Caco-2 (cell line): ENCODE measurements around the gene NSF. TPM values are rescaled to one million over a fixed set of nuclear protein-coding genes. Genes with fewer than 3 reads are reported as not detected.

Source experiments
- BruUV-seq: library from RNA; stranded (reverse); fragments of 400-500 nt; replicated peaks from 2 replicates; lab custom pipeline; 2021; lab: Mats Ljungman, UMichigan
- CTCF ChIA-PET: fragments of 300-600 bp; sonication (Branson Sonifier 250); formaldehyde crosslinking; loops from one replicate; lab custom pipeline; 2022; ENCODE audit warnings: antibody characterized with exemption; lab: Charles Lee
- POLR2A ChIA-PET: fragments of 300-600 bp; sonication (Branson Sonifier 250); formaldehyde crosslinking; loops from one replicate; lab custom pipeline; 2022; ENCODE audit warnings: antibody characterized with exemption; lab: Charles Lee
- DNase-seq, 2 experiments: peaks; one replicate each; pipeline versions ENCODE4 v3.0.0 to v3.0.0-alpha.2; 2020 to 2022
- H3K27me3 ChIP-seq: replicated peaks from 2 replicates; pipeline ENCODE4 v1.6.0; 2011; ENCODE audit warnings: low read length; ENCODE audit not compliant: control insufficient read depth, insufficient read depth
- H3K36me3 ChIP-seq: 2 replicates; pipeline ENCODE4 v1.5.1; 2011; ENCODE audit warnings: low read length; ENCODE audit not compliant: control insufficient read depth, insufficient read depth
- H3K4me1 ChIP-seq: fragments of 250-450 bp; sonication (Bioruptor Pico); 2 replicates; pipeline ENCODE4 v1.5.1; 2020; ENCODE audit warnings: mild to moderate bottlenecking
- H3K4me3 ChIP-seq: 2 replicates; pipeline ENCODE4 v1.5.1; 2011; ENCODE audit warnings: low read depth, mild to moderate bottlenecking, control low read depth, low read length
- H3K9me3 ChIP-seq: fragments of 250-450 bp; sonication (Bioruptor Pico); 2 replicates; pipeline ENCODE4 v1.5.1; 2020; ENCODE audit warnings: mild to moderate bottlenecking, moderate library complexity
- H3K27ac Mint-ChIP-seq: one replicate; pipeline ENCODE4 v1.8.0; 2022; ENCODE audit warnings: mixed read lengths; ENCODE audit not compliant: unreplicated experiment
- H3K27me3 Mint-ChIP-seq: one replicate; pipeline ENCODE4 v1.8.0; 2022; ENCODE audit warnings: mixed read lengths; ENCODE audit not compliant: insufficient read depth, unreplicated experiment
- H3K36me3 Mint-ChIP-seq: one replicate; pipeline ENCODE4 v1.8.0; 2022; ENCODE audit warnings: mild to moderate bottlenecking, mixed read lengths; ENCODE audit not compliant: insufficient read depth, unreplicated experiment
- H3K4me1 Mint-ChIP-seq: one replicate; pipeline ENCODE4 v1.8.0; 2022; ENCODE audit warnings: low read depth, mixed read lengths; ENCODE audit not compliant: unreplicated experiment
- H3K4me3 Mint-ChIP-seq: one replicate; pipeline ENCODE4 v1.8.0; 2022; ENCODE audit warnings: mild to moderate bottlenecking, moderate library complexity, mixed read lengths; ENCODE audit not compliant: unreplicated experiment
- H3K9me3 Mint-ChIP-seq: one replicate; pipeline ENCODE4 v1.8.0; 2022; ENCODE audit warnings: mixed read lengths; ENCODE audit not compliant: unreplicated experiment
- intact Hi-C: fragments of 100-400 bp; cut with micrococcal nuclease; formaldehyde crosslinking; loops from one replicate; pipeline ENCODE4 v1.10.0; 2022; ENCODE audit not compliant: unreplicated experiment
- total RNA-seq: library from RNA; stranded (reverse); gene quantifications from 2 replicates; pipeline ENCODE4 v1.2.3, GENCODE V29; 2022
- TF ChIP-seq, protein P1 (sequence below), 2 experiments: fragments of 200-600 bp in 1 of 2; IDR thresholded peaks; 1 replicate in 1 of 2; 2 replicates in 1 of 2; pipeline versions ENCODE4 v1.5.1 to v1.8.0; 2011 to 2022; ENCODE audit warnings: antibody characterized with exemption in 1 of 2, control low read depth in 1 of 2, inconsistent platforms in 1 of 2, low read depth in 1 of 2, low read length in 1 of 2, mild to moderate bottlenecking in 1 of 2, moderate library complexity in 1 of 2; ENCODE audit not compliant: insufficient read depth in 1 of 2, severe bottlenecking in 1 of 2, unreplicated experiment in 1 of 2

NSF gene
- total RNA-seq, 1 experiment from 2014 or later: 53.8 TPM

DNA sequence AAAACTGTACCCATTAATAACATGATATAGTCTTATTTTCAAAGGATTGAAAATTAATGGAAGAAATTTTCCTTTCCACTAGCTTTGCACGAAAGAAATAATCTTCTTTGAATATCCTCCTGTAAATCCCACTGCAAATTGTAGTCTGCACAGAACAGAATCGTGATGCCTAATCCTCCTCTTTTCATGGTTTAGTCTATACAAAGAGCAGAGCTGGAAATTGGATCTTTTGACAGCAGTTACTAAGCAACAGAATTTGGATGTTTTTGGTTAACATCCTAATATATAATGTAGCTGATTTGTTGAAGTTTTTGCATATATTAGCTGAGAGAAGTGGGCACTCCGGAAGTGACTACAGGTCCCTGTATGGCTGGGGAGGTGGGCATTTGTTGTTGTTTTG lies 129.4 kb downstream of the NSF start:
- H3K36me3 Mint-ChIP-seq: no peaks in the 10 kb centered on the region
- DNase-seq: no peak
- no peaks in the 10 kb centered on the region for H3K36me3 ChIP-seq
- no peaks in the 10 kb centered on the region; the same call in 1 of the 2 replicates for H3K9me3 ChIP-seq
- no peaks in the 10 kb centered on the region for H3K27me3 ChIP-seq
- no peaks in the 10 kb centered on the region for H3K4me1 Mint-ChIP-seq
- ChIA-PET CTCF (no interaction called here), POLR2A (no interaction called here)
- no peaks in the 10 kb centered on the region for H3K9me3 Mint-ChIP-seq
- no peak overlapping the region for H3K4me3 Mint-ChIP-seq
- intact Hi-C loops: no loop called here
- no peaks in the 10 kb centered on the region for H3K27me3 Mint-ChIP-seq
- no peaks in the 10 kb centered on the region for H3K4me1 ChIP-seq
- H3K27ac Mint-ChIP-seq: no peak overlapping the region
- TF ChIP-seq, protein P1, sequence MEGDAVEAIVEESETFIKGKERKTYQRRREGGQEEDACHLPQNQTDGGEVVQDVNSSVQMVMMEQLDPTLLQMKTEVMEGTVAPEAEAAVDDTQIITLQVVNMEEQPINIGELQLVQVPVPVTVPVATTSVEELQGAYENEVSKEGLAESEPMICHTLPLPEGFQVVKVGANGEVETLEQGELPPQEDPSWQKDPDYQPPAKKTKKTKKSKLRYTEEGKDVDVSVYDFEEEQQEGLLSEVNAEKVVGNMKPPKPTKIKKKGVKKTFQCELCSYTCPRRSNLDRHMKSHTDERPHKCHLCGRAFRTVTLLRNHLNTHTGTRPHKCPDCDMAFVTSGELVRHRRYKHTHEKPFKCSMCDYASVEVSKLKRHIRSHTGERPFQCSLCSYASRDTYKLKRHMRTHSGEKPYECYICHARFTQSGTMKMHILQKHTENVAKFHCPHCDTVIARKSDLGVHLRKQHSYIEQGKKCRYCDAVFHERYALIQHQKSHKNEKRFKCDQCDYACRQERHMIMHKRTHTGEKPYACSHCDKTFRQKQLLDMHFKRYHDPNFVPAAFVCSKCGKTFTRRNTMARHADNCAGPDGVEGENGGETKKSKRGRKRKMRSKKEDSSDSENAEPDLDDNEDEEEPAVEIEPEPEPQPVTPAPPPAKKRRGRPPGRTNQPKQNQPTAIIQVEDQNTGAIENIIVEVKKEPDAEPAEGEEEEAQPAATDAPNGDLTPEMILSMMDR (IDR thresholded peaks at IDR 0.05; ENCODE audit: insufficient read depth in 1 of 2, low read depth in 1 of 2, low read length in 1 of 2, severe bottlenecking in 1 of 2, unreplicated experiment in 1 of 2): no peak
- no TSS peak for BruUV-seq
- H3K4me3 ChIP-seq: no peak overlapping the region

DNA sequence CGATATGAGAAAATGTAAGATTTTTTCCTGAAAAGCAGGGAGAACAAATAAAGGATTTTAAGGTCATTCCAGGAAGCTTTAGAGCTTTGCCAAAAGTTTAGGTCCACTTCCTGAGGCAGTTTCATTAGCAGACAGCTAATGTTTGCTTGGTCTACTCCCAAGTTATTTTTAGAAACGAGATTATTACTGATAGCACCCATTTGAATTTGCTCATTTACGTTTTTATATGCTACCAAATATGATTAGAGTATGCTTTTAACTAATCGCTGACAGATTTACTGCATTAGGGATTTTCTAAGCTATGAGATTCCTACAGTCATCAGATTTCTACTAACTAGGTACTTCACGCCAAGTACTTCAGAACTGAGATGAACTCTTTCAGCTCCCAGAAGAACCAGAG lies 129.9 kb downstream of the NSF start:
- CTCF ChIA-PET: no interaction called here
- Histone ChIP-seq H3K4me3 (no peak overlapping the region), H3K27me3 (no peaks in the 10 kb centered on the region), H3K9me3 (no peaks in the 10 kb centered on the region; the same call in 1 of the 2 replicates), H3K4me1 (no peaks in the 10 kb centered on the region), H3K36me3 (no peaks in the 10 kb centered on the region)
- no peak for DNase-seq
- TF ChIP-seq, protein P1 (IDR thresholded peaks at IDR 0.05; ENCODE audit: insufficient read depth in 1 of 2, low read depth in 1 of 2, low read length in 1 of 2, severe bottlenecking in 1 of 2, unreplicated experiment in 1 of 2): no peak
- H3K27me3 Mint-ChIP-seq: no peaks in the 10 kb centered on the region
- H3K9me3 Mint-ChIP-seq: no peaks in the 10 kb centered on the region
- H3K4me1 Mint-ChIP-seq: no peaks in the 10 kb centered on the region
- POLR2A ChIA-PET: no interaction called here
- no TSS peak for BruUV-seq
- intact Hi-C loops: no loop called here
- no peaks in the 10 kb centered on the region for H3K36me3 Mint-ChIP-seq
- no peak overlapping the region for H3K4me3 Mint-ChIP-seq
- H3K27ac Mint-ChIP-seq: no peak overlapping the region

DNA sequence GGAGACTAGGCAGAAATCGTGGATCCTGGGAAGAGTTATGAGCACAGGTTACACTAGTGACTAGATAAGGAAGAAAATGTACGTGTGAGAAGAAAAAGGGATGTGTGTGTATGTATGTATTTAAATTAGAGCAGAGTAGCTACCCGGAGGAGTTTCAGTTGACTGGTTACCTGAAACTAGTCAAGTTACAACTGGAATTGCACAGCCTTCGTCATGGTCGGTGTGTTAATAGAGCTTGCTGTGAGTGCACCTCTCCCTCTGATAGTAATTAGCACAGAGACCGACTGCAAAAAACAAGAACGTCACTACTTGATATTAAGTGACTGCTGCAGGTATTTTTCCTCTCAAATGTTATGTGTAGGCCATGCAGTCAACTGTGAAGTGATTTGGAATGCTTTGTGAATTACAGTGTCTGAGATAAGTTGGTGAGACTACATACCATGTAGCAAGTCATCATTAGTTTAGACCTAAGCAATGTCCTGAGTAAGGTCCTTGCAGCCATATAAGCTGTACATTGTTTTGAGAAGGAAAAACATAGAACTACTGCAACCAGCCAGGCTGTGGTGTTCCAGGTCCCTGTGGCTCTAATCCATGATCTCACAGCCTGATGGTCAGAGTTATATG lies 132.3 kb downstream of the NSF start:
- intact Hi-C loops: no loop called here
- CTCF ChIA-PET: no interaction called here
- Mint-ChIP-seq H3K4me3 (no peak overlapping the region), H3K27me3 (no peaks in the 10 kb centered on the region), H3K36me3 (no peaks in the 10 kb centered on the region), H3K27ac (no peak overlapping the region), H3K9me3 (no peaks in the 10 kb centered on the region), H3K4me1 (peaks cover 7% of the 10 kb centered on the region)
- Histone ChIP-seq H3K9me3 (no peaks in the 10 kb centered on the region), H3K4me3 (no peak overlapping the region), H3K4me1 (peaks cover 6% of the 10 kb centered on the region; the same call in 1 of the 2 replicates), H3K36me3 (no peaks in the 10 kb centered on the region), H3K27me3 (no peaks in the 10 kb centered on the region)
- no TSS peak for BruUV-seq
- POLR2A ChIA-PET: no interaction called here
- no peak for DNase-seq
- TF ChIP-seq, protein P1 (IDR thresholded peaks at IDR 0.05; ENCODE audit: insufficient read depth in 1 of 2, low read depth in 1 of 2, low read length in 1 of 2, severe bottlenecking in 1 of 2, unreplicated experiment in 1 of 2): no peak
